IPS-20b (cell line): ENCODE data around the gene CDC45.

Experiments used
- H3K27ac ChIP-seq: one replicate; pipeline ENCODE4 v1.5.1; 2013; ENCODE audit warnings: low read length
- H3K27me3 ChIP-seq: 2 replicates; pipeline ENCODE4 v1.6.1; 2013; ENCODE audit warnings: mild to moderate bottlenecking, low read length, inconsistent platforms; ENCODE audit not compliant: insufficient read depth
- H3K36me3 ChIP-seq: 2 replicates; pipeline ENCODE4 v1.6.1; 2013; ENCODE audit warnings: low read depth, mild to moderate bottlenecking, inconsistent platforms, low read length, moderate library complexity; ENCODE audit not compliant: insufficient read depth
- H3K4me1 ChIP-seq: 2 replicates; pipeline ENCODE4 v1.6.1; 2013; ENCODE audit warnings: mild to moderate bottlenecking, control low read depth, inconsistent platforms, low read length, moderate library complexity; ENCODE audit not compliant: insufficient read depth
- H3K4me3 ChIP-seq: 2 replicates; pipeline ENCODE4 v1.5.1; 2013; ENCODE audit warnings: mild to moderate bottlenecking, low read length, inconsistent platforms
- H3K9ac ChIP-seq: 2 replicates; pipeline ENCODE4 v1.6.1; 2013; ENCODE audit warnings: low read depth, mild to moderate bottlenecking, inconsistent platforms, low read length, moderate library complexity
- H3K9me3 ChIP-seq: 2 replicates; pipeline ENCODE4 v1.6.1; 2013; ENCODE audit warnings: mild to moderate bottlenecking, low read depth, low read length, inconsistent platforms; ENCODE audit not compliant: insufficient read depth

Gene CDC45

GRCh38 chr22:19565382-19566278, 85.9 kb downstream of the CDC45 start:
- no peaks in the 10 kb centered on the region for H3K36me3 ChIP-seq
- no peak overlapping the region for H3K27ac ChIP-seq
- no peaks in the 10 kb centered on the region for H3K9me3 ChIP-seq
- H3K27me3 ChIP-seq: no peaks in the 10 kb centered on the region
- H3K4me1 ChIP-seq: no peaks in the 10 kb centered on the region
- H3K4me3 ChIP-seq: no peak overlapping the region
- no peak overlapping the region for H3K9ac ChIP-seq

DNA sequence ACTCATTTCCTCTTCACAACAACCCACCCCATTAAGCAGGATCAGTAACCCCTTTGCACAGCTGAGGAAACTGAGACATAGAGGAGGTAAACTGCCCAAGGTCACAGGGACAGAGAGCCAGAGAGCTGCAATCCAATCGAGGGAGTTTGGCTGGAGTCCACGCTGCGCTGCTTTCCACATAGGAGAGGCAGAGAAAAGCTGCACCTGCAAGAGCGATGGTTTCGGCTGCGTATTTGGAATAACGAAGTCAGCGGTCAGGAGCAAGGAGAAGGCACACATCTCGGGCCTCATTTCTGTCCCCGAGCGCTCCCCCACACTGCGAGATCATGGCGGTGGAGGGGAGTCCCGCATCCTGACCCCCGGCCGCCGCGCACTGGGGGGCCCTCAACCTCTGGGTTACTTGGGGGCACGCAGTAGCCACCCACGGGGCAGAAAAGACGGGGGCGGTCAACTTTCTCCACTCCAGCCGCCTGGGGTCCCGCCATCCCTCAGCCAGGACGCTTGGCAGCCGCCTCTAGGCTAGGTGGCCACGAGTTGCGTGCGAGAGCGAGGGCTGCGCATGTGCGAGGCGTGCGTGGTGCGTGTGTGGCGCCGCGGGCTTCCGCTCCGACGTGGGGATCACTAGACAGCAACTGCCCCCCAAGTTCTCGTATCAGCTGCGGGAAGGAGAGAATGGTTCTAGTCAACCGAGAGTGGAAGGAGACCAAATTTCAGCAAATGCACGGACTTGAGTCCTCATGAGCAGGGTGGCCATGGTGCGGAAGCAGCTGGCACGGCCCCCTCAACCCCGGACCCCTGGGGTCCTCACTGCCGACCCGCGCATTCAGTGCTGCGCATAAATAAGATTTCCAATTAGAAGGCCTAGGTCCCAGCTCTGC, 86.8 kb downstream of the CDC45 start:
- Histone ChIP-seq H3K9me3 (no peaks in the 10 kb centered on the region), H3K4me1 (no peaks in the 10 kb centered on the region), H3K9ac (no peak overlapping the region), H3K27ac (no peak overlapping the region), H3K4me3 (no peak overlapping the region), H3K36me3 (no peaks in the 10 kb centered on the region), H3K27me3 (no peaks in the 10 kb centered on the region)

GRCh38 chr22:19567157-19568009, 87.7 kb downstream of the CDC45 start:
- H3K27ac ChIP-seq: no peak overlapping the region
- no peak overlapping the region for H3K4me3 ChIP-seq
- H3K36me3 ChIP-seq: no peaks in the 10 kb centered on the region
- H3K27me3 ChIP-seq: no peaks in the 10 kb centered on the region
- no peak overlapping the region for H3K9ac ChIP-seq
- no peaks in the 10 kb centered on the region for H3K9me3 ChIP-seq
- H3K4me1 ChIP-seq: peaks cover 4% of the 10 kb centered on the region

- no peak overlapping the region for H3K9ac ChIP-seq
- no peak overlapping the region for H3K4me3 ChIP-seq
- H3K27ac ChIP-seq: no peak overlapping the region
- H3K9me3 ChIP-seq: no peaks in the 10 kb centered on the region
- H3K4me1 ChIP-seq: peaks cover 4% of the 10 kb centered on the region
- no peaks in the 10 kb centered on the region for H3K36me3 ChIP-seq
- H3K27me3 ChIP-seq: no peaks in the 10 kb centered on the region
Observed at GRCh38 chr22:19568337-19569275, 88.9 kb downstream of the CDC45 start.

DNA sequence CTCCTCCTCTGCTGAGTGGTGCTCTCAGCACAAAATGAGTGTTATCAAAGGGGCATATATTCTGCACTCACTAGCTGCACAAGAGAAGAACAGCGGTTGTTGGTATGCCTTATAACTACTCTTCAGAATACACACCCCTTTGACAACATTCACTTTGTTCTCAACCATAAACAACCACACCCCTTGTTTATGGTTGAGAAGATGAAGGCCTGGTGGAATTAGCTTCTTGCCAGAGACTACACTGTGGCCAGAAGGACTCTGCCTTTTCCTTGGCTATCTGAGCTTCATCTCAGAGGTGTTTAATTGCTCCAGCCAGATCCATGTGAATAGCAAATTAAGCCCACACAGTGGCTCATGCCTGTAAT, 89.5 kb downstream of the CDC45 start:
- no peaks in the 10 kb centered on the region for H3K9me3 ChIP-seq
- peaks cover 4% of the 10 kb centered on the region for H3K4me1 ChIP-seq
- H3K4me3 ChIP-seq: no peak overlapping the region
- no peaks in the 10 kb centered on the region for H3K27me3 ChIP-seq
- no peaks in the 10 kb centered on the region for H3K36me3 ChIP-seq
- H3K9ac ChIP-seq: no peak overlapping the region
- no peak overlapping the region for H3K27ac ChIP-seq

GRCh38 chr22:19569976-19570375, 90.3 kb downstream of the CDC45 start:
- Histone ChIP-seq H3K27ac (no peak overlapping the region), H3K36me3 (no peaks in the 10 kb centered on the region), H3K9ac (no peak overlapping the region), H3K4me3 (no peak overlapping the region), H3K4me1 (peaks cover 4% of the 10 kb centered on the region), H3K9me3 (no peaks in the 10 kb centered on the region), H3K27me3 (no peaks in the 10 kb centered on the region)
